Astrocyte (in vitro differentiated cells and primary cell): Measurements from ENCODE around the gene GABRB1. TPM values are rescaled to one million over a fixed set of nuclear protein-coding genes. Genes with fewer than 3 reads are reported as not detected.

ENCODE experiments used
- DNase-seq: peaks from one replicate; pipeline ENCODE4 v3.0.0-alpha.2; 2010; ENCODE audit warnings: low read depth
- FAIRE-seq: peaks from 2 replicates; lab custom pipeline; 2011; peaks lifted over from hg19 to GRCh38; lab: Jason Lieb, UNC
- H2AFZ ChIP-seq: 2 replicates; pipeline ENCODE4 v1.6.0; 2012; ENCODE audit warnings: low read depth, low read length, inconsistent platforms
- H3K27ac ChIP-seq: 2 replicates; pipeline ENCODE4 v1.5.1; 2011; ENCODE audit warnings: low read depth, low read length, inconsistent platforms
- H3K27me3 ChIP-seq: 2 replicates; pipeline ENCODE4 v1.6.0; 2011; ENCODE audit warnings: low read length, inconsistent platforms; ENCODE audit not compliant: insufficient read depth
- H3K36me3 ChIP-seq: 2 replicates; pipeline ENCODE4 v1.5.1; 2011; ENCODE audit warnings: low read length, inconsistent platforms; ENCODE audit not compliant: insufficient read depth
- H3K4me1 ChIP-seq: 2 replicates; pipeline ENCODE4 v1.5.1; 2011; ENCODE audit warnings: low read length, inconsistent platforms; ENCODE audit not compliant: insufficient read depth
- H3K4me2 ChIP-seq: 2 replicates; pipeline ENCODE4 v1.6.0; 2012; ENCODE audit warnings: low read length, inconsistent platforms
- H3K4me3 ChIP-seq: 2 replicates; pipeline ENCODE4 v1.5.1; 2011; ENCODE audit warnings: low read depth, mild to moderate bottlenecking, low read length, inconsistent platforms; ENCODE audit not compliant: insufficient read depth
- H3K79me2 ChIP-seq: 2 replicates; pipeline ENCODE4 v1.6.0; 2012; ENCODE audit warnings: mild to moderate bottlenecking, low read length, inconsistent platforms; ENCODE audit not compliant: insufficient read depth
- H3K9ac ChIP-seq: 2 replicates; pipeline ENCODE4 v1.6.0; 2012; ENCODE audit warnings: mild to moderate bottlenecking, low read length, inconsistent platforms
- H3K9me3 ChIP-seq: 2 replicates; pipeline ENCODE4 v1.5.1; 2012; ENCODE audit warnings: low read depth, mild to moderate bottlenecking, low read length, inconsistent platforms; ENCODE audit not compliant: insufficient read depth
- H4K20me1 ChIP-seq: 2 replicates; pipeline ENCODE4 v1.6.0; 2012; ENCODE audit warnings: low read length, inconsistent platforms; ENCODE audit not compliant: insufficient read depth
- H3K27ac Mint-ChIP-seq: one replicate; pipeline ENCODE4 v1.8.0; 2021; ENCODE audit warnings: mild to moderate bottlenecking, mixed read lengths; ENCODE audit not compliant: unreplicated experiment
- H3K27me3 Mint-ChIP-seq: one replicate; pipeline ENCODE4 v1.8.0; 2021; ENCODE audit warnings: low read depth, mixed read lengths; ENCODE audit not compliant: unreplicated experiment
- H3K36me3 Mint-ChIP-seq: one replicate; pipeline ENCODE4 v1.8.0; 2021; ENCODE audit warnings: low read depth, mixed read lengths; ENCODE audit not compliant: unreplicated experiment
- H3K4me1 Mint-ChIP-seq: one replicate; pipeline ENCODE4 v1.8.0; 2021; ENCODE audit warnings: low read depth, mixed read lengths; ENCODE audit not compliant: unreplicated experiment
- H3K4me3 Mint-ChIP-seq: one replicate; pipeline ENCODE4 v1.8.0; 2021; ENCODE audit warnings: mild to moderate bottlenecking, moderate library complexity, mixed read lengths; ENCODE audit not compliant: unreplicated experiment
- H3K9me3 Mint-ChIP-seq: one replicate; pipeline ENCODE4 v1.8.0; 2021; ENCODE audit warnings: mild to moderate bottlenecking, mixed read lengths; ENCODE audit not compliant: unreplicated experiment
- CTCF ChIP-seq: IDR thresholded peaks from 2 replicates; pipeline ENCODE4 v1.5.1; 2011; ENCODE audit warnings: low read depth, mild to moderate bottlenecking, inconsistent platforms, low read length, moderate library complexity; ENCODE audit not compliant: insufficient read depth
- EZH2 ChIP-seq: IDR thresholded peaks from 2 replicates; pipeline ENCODE4 v1.6.1; 2012; ENCODE audit warnings: mild to moderate bottlenecking, low read length, inconsistent platforms; ENCODE audit not compliant: insufficient read depth
- total RNA-seq: library from RNA; stranded (reverse); gene quantifications from 2 replicates; pipeline ENCODE4 v1.2.1, GENCODE V29; 2021

Gene GABRB1
- total RNA-seq, 1 donor from 2014 or later, result not detected

- FAIRE-seq (no peak), DNase-seq (no peak)
- Histone ChIP-seq H4K20me1 (no peaks in the 10 kb centered on the region), H3K36me3 (no peaks in the 10 kb centered on the region), H2AFZ (no peak overlapping the region), H3K9me3 (no peaks in the 10 kb centered on the region), H3K4me2 (peak overlapping the region; percentile 39), H3K9ac (no peak overlapping the region), H3K27ac (no peak overlapping the region), H3K4me3 (no peak overlapping the region), H3K79me2 (no peaks in the 10 kb centered on the region), H3K27me3 (no peaks in the 10 kb centered on the region), H3K4me1 (no peaks in the 10 kb centered on the region)
- no peaks in the 10 kb centered on the region for H3K9me3 Mint-ChIP-seq
- TF ChIP-seq CTCF, result no peak
- H3K4me1 Mint-ChIP-seq, result peaks cover 3% of the 10 kb centered on the region
- H3K36me3 Mint-ChIP-seq, result no peaks in the 10 kb centered on the region
- no peak overlapping the region for H3K27ac Mint-ChIP-seq
- no peak overlapping the region for H3K4me3 Mint-ChIP-seq
- no peaks in the 10 kb centered on the region for H3K27me3 Mint-ChIP-seq
Measured at GRCh38 chr4:47010912-47011446, 20.4 kb upstream of the GABRB1 start.

- Histone ChIP-seq H3K4me3 (no peak overlapping the region), H3K4me2 (no peak overlapping the region), H2AFZ (no peak overlapping the region), H3K36me3 (no peaks in the 10 kb centered on the region), H3K79me2 (no peaks in the 10 kb centered on the region), H3K27ac (no peak overlapping the region), H4K20me1 (no peaks in the 10 kb centered on the region), H3K4me1 (no peaks in the 10 kb centered on the region), H3K9ac (no peak overlapping the region), H3K9me3 (no peaks in the 10 kb centered on the region), H3K27me3 (no peaks in the 10 kb centered on the region)
- Mint-ChIP-seq H3K27me3 (no peaks in the 10 kb centered on the region), H3K27ac (no peak overlapping the region), H3K4me1 (peaks cover 10% of the 10 kb centered on the region), H3K9me3 (no peaks in the 10 kb centered on the region), H3K36me3 (no peaks in the 10 kb centered on the region), H3K4me3 (no peak overlapping the region)
- DNase-seq, result no peak
- no peak for TF ChIP-seq CTCF
- TF ChIP-seq EZH2, result no peak
- no peak for FAIRE-seq
Measured at GRCh38 chr4:47012676-47013075, 18.7 kb upstream of the GABRB1 start.

GRCh38 chr4:47013373-47013772 is 18.0 kb upstream of the GABRB1 start:
- no peak overlapping the region for H3K9ac ChIP-seq
- H3K9me3 Mint-ChIP-seq, result no peaks in the 10 kb centered on the region
- H3K4me2 ChIP-seq, result no peak overlapping the region
- H3K9me3 ChIP-seq, result no peaks in the 10 kb centered on the region
- no peak for FAIRE-seq
- H4K20me1 ChIP-seq, result no peaks in the 10 kb centered on the region
- peaks cover 6% of the 10 kb centered on the region for H3K4me1 ChIP-seq
- no peak overlapping the region for H3K27ac Mint-ChIP-seq
- H3K79me2 ChIP-seq, result no peaks in the 10 kb centered on the region
- H3K4me3 Mint-ChIP-seq, result no peak overlapping the region
- H3K4me3 ChIP-seq, result no peak overlapping the region
- peaks cover 17% of the 10 kb centered on the region for H3K4me1 Mint-ChIP-seq
- no peak overlapping the region for H3K27ac ChIP-seq
- no peak overlapping the region for H2AFZ ChIP-seq
- H3K27me3 Mint-ChIP-seq, result no peaks in the 10 kb centered on the region
- no peaks in the 10 kb centered on the region for H3K36me3 Mint-ChIP-seq
- TF ChIP-seq EZH2 (no peak), CTCF (no peak)
- H3K27me3 ChIP-seq, result no peaks in the 10 kb centered on the region
- no peak for DNase-seq
- no peaks in the 10 kb centered on the region for H3K36me3 ChIP-seq
